GM15510 (cell line): Measurements from ENCODE around the gene ALK.

ENCODE experiments used
- POLR2A ChIP-seq: IDR thresholded peaks from 3 replicates; pipeline ENCODE4 v1.6.1; 2011; ENCODE audit warnings: borderline replicate concordance; ENCODE audit not compliant: insufficient read length; ENCODE audit errors: extremely low read depth

ALK gene

DNA sequence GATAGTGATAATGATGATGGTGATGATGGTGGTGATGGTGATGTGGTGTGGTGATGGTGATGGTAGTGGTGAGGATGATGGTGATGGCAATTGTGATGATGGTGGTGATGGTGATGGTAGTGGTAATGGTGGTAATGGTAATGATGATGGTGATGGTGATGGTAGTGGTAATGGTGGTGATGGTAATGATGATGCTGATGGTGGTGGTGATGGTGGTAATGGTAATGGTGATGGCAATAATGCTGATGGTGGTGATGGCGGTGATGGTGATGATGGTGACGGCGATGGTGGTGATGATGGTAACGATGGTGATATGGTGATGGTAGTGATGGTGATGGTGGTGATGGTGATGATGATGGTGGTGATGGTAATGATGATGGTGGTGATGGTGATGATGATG is 45.0 kb downstream of the ALK start:
- TF ChIP-seq POLR2A = no peak

- no peak for TF ChIP-seq POLR2A
Measured at GRCh38 chr2:29874745-29875144, 46.6 kb downstream of the ALK start.

DNA sequence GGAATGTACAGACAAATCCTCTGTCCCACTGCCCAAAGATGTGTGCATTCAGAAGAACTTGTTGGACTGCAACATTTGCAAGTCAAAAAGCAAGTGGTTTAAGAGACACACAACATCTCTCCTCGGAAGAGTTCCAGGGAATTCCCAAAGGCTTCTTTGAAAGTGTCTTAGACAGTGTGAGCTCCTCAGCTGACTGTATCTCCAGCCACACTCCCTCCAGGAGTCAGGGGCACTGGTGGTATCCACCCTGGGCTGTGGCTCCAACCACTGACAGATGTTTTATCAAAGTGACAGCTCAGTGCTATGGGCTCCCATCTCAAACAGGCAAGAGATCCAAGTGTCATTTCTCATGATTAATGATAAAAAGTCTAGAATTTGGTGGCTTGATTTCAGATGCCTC is 48.5 kb downstream of the ALK start:
- TF ChIP-seq POLR2A = no peak

- TF ChIP-seq POLR2A = no peak
Measured at GRCh38 chr2:29871541-29871940, 49.8 kb downstream of the ALK start.

GRCh38 chr2:29865512-29865911 is 55.9 kb downstream of the ALK start:
- TF ChIP-seq POLR2A = no peak

- TF ChIP-seq POLR2A = no peak
Measured at GRCh38 chr2:29864988-29865387, 56.4 kb downstream of the ALK start.

DNA sequence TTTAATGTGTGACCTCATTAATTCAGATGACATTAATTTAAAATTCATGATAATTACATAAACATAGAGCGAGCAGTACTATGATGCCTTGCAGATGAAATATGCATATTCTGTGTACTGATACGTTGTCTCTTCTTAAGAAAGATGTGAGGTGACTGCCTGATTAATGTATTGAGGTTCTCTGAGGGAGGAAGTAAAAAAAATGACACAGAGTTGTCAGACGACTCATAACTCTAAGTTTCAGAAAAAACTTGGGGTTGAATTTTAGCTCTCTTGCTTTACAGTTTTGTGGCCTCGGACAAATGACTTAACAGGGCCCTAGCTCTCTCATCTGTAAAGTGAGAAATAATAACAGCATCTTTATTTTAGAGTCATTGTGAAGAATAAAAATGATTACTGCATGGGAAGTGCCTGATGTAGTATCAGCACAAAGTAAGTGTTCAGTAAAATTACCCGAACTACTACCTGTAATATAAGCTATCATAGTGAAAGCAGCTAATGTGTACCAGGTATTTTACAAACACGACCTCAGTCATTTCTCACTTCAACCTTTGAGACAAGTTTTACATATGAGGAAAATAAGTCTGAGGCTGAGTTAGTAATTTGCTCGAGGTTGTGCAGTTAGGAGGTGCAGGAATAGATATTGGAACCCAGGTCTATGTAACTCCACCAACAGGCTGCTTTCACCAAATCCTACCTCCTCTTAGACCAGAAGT is 65.3 kb downstream of the ALK start:
- no peak for TF ChIP-seq POLR2A

GRCh38 chr2:29850794-29851193 is 70.6 kb downstream of the ALK start:
- no peak for TF ChIP-seq POLR2A

- TF ChIP-seq POLR2A = no peak
Measured at GRCh38 chr2:29848566-29849310, 72.6 kb downstream of the ALK start.

DNA sequence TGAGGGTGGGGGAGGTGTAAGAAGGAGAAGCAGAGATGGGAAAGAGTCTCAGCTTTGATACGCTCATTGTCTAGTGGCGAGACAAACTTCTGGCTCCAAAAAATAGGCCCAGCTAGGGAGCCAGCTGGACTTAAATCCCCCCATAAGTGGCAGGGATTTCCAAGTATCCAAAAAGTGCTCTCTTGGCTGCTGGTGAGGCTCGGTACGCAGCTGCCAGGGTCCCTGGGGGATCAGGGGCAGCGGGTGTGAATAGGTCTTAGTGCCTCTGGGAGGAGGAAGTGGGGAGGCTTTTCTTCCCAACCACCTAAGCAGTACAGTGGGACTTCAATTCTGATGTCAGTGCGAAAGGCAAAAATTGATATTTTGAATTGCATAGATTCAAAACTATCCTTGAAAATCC is 73.5 kb downstream of the ALK start:
- TF ChIP-seq POLR2A = no peak

DNA sequence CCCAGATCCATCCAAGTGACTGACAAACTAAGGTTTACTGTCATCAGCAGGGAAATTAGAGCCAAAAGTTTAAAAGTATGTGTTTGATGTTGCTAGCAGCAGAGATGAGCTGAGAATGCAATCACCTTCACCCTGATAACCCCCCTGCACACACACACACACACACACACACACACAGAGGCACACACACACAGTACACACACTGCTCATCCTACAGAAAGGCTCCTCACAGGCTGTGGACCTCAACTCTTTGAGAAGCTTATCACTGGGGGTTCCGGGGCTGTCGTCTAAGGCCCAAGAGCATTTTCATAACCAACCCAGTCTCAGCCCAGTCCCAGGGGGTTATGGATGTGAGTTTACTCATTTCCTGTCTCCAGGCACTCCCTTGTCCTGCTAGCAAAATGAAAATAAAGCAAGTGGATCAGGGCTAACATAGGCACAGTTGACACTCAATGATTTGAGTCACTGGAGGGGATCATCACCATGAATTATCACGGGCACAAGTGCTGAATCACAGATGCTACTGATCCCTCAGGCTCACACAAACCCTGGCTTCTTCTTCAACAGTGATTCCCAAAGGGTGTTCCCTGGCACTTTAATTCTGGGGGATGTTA is 76.6 kb downstream of the ALK start:
- TF ChIP-seq POLR2A = no peak

DNA sequence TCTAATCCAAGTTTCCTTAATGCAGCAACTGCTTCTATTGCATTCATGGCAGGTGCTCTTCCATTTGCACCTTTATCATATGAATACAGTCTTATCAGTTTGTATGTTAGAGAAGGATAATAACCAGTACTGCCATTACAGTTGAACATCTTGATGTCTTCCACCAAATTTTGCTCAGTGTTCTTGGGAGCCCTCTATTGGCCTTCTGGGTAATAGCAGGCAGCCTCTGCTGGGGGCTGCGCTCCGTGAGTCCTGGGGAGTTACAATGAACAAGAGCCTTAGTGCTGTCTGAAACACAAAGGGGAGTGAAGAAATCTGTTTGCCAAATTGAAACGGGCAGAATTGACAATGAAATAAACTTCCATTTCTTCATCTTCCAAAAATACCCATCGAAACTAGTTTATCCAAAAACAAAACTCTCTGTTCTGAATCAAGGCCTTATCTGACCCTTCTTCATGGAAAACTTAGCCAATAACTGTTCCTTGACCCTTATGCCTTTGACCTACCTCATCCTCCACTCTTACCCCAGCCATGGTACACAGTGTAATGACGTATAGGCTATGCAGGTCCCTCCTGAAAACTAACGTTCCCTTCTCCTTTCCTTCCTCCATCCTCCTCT is 79.9 kb downstream of the ALK start:
- TF ChIP-seq POLR2A = no peak

DNA sequence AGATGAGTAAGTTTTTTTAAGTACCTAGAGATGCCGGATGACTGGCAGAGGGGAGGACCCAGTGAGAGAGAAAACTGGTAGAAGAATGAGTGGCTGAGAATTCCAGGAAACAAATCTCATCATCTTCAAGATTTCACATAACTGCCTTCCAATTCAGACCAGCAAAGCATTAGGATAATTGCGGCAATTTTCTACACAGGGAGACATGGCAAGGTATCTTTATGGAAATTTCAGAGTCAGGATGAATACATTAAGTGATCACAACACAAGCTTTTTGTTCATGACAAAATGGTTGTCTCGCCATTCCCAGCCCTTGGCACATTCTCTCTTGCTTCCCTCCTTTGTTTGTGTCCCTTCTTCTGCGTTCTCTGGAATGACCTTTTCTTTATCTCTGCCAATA is 82.1 kb downstream of the ALK start:
- no peak for TF ChIP-seq POLR2A

DNA sequence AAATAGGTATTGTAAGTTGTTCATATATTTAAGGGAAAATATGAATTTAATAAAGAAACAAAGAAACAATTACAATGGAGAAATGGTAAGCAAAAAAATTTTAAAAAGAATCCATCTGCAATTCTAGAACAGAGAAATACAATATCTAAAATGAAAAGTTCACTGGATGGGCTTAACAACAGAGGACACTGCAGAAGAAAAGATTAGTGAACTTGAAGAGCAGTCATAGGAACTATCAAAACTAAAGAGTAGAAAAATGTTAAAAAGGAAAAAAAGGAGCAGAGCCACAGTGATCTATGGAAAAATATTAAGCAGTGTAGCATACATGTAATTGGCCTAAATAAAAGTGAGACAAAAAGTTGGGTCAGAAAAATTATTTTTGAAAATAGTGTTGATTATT is 83.5 kb downstream of the ALK start:
- no peak for TF ChIP-seq POLR2A

DNA sequence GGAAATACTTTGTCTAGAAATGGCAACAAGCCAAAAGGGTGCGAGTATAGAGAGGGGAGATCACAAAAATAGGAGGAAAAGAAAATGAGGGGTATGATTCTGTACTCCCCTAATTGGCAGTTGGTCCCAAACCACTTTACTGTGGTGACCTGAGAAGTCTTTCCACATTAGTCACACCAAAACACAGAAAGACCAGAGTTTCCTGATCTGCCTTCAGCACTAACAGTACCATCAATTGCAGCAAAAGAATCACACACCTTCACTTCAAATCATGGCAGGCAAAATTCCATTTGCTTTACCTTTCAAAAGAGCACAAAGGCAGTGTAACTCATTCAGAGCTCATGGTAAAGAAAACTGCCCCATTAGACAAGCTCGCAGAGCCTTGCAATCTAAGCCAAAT is 86.8 kb downstream of the ALK start:
- no peak for TF ChIP-seq POLR2A
